HK-2 (cell line): Measurements from ENCODE around the gene GALNTL6.

Experiments
- DNase-seq: peaks from one replicate; pipeline ENCODE4 v3.0.0-alpha.2; 2018; ENCODE audit not compliant: unreplicated experiment

GALNTL6 gene

GRCh38 chr4:172982151-172982590 is 1169.0 kb downstream of the GALNTL6 start:
- no peak for DNase-seq

DNA sequence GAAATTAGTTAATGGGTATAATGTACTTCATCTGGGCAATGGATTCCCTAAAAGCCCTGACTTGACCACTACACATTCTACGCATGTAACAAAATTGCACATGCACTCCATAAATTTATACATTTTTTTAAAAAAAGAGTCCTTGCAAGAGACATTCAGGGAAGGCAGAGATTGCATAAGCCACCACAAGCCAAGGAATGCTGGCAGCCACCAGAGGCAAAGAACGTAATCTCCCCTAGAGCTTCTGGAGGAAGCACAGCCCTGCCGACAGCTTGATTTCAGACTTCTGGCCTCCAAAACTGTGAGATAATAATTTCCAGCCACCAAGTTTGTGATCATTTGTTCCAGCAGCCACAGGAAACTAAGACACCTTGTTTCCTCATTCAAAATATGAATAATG is 1169.8 kb downstream of the GALNTL6 start:
- DNase-seq: no peak

- no peak for DNase-seq
Measured at GRCh38 chr4:172983631-172984030, 1170.4 kb downstream of the GALNTL6 start.

DNA sequence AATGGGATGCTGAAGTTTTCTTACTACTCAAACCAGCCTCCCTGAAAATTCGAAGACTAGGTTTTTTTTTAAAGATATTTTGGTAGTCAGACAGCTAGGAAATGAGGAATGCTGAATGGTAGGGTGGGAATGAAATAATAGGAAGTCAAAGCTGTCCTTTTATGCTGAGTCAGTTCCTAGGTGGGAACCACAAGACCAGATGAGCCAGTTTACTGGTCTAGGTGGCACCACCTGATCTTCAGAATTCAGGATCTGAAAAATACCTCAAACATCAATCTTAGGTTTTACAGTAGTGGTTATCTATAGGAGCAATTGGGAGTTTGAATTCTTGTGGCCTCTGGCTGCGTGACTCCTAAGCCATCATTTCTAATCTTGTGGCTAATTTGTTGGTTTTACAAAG is 1172.3 kb downstream of the GALNTL6 start:
- DNase-seq: no peak

GRCh38 chr4:172986114-172986513 is 1172.9 kb downstream of the GALNTL6 start:
- DNase-seq: no peak

DNA sequence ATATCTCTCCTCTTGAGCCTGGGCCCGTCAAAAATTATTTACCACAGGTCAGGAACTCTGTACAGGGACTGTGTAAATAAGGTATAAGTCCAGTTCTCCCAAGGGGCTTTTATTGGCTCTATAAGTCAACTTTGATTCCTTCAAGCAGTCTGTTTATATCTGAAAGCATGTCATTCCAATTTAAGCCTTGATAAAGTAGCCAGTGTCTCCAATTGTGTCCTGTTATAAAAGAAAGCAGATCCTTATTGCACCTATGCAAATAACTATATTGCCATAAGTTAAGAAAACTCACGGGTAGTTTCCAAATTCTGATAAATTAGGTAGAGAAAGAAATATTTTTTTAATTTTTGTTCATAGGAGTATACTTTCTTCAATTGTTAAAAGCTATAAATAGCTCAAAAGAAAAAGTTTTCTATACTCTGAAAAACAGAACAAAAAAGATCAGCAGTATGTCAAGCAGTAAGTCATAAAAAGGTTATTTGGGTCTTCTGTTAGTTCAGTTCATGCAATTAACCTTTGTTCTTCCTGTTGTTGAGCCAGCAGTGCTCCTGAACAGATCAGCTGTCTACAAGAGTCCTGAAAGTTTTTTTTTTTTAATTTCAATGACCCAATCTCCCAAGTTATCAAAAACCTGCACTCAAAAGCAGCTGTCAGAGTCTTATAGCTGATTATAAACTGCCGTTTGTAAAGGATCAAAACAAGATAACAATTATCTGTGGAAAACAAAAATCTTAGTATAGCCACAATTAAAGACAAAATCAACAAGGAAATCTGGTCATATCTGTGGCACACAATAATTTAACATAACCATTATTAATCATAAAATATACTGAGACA is 1177.0 kb downstream of the GALNTL6 start:
- no peak for DNase-seq

GRCh38 chr4:172992648-172993378 is 1179.6 kb downstream of the GALNTL6 start:
- DNase-seq: no peak

DNA sequence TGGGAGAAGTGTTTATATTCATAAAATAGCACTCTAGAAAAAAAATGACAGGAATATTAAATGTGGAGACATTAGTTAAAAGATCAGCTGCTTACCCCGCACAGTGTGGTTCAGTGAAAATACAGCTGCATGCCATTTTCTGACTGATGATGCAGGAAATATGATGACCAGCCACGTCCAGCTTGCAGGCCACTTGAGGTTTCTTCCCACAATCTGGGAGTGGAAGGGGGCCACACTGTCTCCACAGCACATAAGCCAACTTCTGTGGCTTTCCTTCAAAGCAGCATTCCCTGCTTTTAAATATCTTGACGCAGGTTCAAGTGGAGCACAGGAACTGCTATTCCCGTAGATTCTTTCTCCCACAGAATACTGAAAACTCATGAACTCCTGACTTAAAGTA is 1182.0 kb downstream of the GALNTL6 start:
- no peak for DNase-seq

GRCh38 chr4:172995704-172996103 is 1182.5 kb downstream of the GALNTL6 start:
- no peak for DNase-seq

DNA sequence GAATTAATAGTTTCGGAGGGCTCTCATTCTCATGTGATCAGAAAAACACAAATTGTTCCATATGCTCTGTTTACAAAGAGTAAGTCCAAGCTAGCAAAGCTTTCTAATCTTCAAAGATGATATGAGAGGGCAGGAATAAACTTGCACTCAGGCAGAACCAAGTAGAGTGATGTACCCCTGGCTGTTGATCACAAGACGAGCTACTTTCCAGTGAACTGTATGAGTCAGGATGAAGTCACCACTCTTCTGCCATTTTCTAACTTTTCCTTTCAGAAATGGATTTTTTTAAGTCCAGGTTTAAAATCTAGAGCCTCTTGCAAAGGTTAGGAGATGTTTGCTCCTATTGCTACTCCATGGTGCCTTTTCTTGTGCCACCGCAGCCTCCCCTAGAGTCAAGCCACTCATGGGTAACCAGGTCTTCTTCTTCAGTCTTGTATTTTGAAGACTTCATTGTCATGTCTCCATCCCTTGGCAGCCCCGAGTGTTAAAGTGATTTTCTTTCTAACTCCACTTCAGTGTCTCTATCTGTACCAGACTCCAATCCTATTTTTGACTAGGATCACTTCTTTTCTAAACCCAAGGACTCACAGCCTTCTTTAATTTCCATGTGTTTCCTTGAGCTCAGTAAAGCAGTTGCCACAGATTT is 1183.5 kb downstream of the GALNTL6 start:
- DNase-seq: no peak

DNA sequence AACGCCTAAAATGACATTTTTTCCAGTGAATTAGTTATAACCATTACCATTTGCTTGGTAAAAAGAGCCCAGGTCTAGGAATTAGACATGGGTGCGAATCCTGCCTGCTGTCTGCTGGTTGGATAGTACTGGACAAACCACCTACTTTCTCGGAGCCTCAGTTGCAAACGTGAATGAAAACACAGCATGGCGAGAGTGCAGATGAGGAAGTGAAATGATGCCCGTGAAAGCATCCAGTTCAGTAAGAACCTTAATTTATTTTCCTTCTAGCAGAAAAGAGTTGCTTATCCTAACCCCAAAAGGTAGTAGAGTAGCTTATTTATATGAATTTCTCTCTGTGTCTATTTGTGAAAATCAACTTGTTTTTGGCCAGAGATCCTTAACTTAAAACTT is 1184.0 kb downstream of the GALNTL6 start:
- no peak for DNase-seq

DNA sequence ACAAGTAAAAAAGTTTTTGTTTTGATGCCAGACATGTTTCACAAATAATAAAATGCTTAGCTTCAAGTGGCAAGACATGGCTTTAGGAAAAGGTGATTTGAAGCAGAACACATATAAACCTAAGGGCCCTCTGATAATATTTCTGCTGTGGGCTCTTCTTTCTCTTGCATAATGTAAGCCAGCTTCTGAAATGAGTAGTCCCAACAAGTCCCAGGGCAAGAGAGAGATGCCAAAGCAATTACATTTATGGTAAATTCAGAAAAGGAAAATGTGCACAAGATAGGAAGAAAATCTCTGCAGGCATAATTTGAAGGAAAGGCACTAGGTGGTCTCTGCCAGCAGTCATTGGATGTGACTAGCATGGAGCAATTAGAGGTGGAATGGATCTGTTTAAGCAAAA is 1184.7 kb downstream of the GALNTL6 start:
- DNase-seq: no peak

- DNase-seq: no peak
Measured at GRCh38 chr4:172998527-172999469, 1185.6 kb downstream of the GALNTL6 start.

GRCh38 chr4:173001571-173001970 is 1188.4 kb downstream of the GALNTL6 start:
- no peak for DNase-seq

DNA sequence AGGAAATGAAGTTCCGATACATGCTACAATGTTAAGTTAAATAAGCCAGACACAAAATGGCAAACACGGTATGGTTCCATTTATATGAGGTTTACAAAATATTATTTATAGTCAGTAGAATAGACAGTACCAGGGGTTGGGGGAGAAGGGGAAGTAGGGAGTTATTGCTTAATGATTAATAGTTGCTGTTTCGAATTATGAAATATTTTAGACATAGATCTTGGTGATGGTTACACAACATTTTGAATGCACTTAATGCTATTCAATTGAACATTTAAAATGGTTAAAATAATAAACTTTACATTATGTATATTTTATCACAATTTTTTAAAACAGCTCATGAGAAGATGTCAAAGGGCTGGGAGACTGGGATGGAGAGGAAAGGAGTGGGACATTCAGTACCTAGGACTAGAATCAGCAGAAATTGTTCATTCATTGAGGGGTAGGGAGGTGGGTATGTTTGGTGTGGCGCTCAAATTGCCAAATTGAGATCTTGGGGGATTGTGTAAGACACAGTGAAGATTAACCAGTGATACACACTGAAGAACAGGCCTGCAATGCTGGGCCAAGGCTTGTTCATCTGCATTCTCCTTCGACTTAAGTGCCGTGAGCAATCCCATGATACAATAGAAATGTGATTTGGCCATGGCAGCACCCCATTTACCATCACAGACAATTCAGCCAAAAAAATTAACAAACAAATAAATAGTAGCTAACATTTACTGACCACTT is 1189.8 kb downstream of the GALNTL6 start:
- no peak for DNase-seq

GRCh38 chr4:173005912-173006633 is 1192.9 kb downstream of the GALNTL6 start:
- DNase-seq: no peak

GRCh38 chr4:173008436-173008835 is 1195.2 kb downstream of the GALNTL6 start:
- no peak for DNase-seq

DNA sequence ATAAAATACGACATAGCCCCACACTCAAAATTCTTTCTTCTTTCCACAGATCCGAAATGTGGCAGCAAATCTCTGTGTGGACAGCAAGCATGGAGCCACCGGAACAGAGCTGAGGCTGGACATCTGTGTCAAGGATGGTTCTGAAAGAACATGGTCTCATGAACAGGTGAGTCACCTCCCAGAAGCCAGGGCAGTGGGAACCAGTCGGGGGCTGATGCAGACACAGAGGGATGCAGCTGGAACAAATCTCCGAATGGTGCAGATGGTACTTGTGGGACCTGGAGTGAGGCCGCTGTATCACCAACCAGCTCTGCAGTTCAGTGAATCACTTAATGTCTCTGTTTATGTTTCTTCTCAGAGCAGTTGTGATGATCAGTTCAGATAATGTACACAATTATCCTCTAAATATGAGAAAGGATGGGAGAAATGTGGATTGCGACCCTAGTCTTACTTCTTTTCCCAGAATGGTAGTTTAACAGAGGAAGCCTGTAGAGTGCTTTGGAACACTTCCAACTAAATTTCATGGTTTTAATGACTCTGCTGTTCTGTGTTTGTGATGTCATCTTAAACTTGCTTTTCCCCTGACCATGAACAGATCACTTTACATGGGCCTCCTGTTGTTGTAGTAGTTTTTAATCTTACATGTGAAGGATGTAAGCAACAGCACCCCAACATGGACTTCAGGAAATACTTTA is 1196.1 kb downstream of the GALNTL6 start:
- DNase-seq: no peak

GRCh38 chr4:173012608-173013007 is 1199.4 kb downstream of the GALNTL6 start:
- no peak for DNase-seq
